Neuronal stem cell (in vitro differentiated cells): ENCODE measurements around the gene FAM174C.

Experiments used
- DNase-seq: peaks from one replicate; pipeline ENCODE4 v3.0.0-alpha.2; 2013; ENCODE audit warnings: low spot score
- H2AFZ ChIP-seq: one replicate; pipeline ENCODE4 v1.6.1; 2013; ENCODE audit warnings: mild to moderate bottlenecking, low read length, inconsistent platforms
- H2AK5ac ChIP-seq: 2 replicates; pipeline ENCODE4 v1.6.1; 2013; ENCODE audit warnings: low read depth, mild to moderate bottlenecking, inconsistent platforms, low read length, moderate library complexity, mixed read lengths
- H2BK120ac ChIP-seq: 2 replicates; pipeline ENCODE4 v1.6.1; 2013; ENCODE audit warnings: low read depth, mild to moderate bottlenecking, inconsistent platforms, low read length, moderate library complexity, mixed read lengths
- H2BK12ac ChIP-seq: one replicate; pipeline ENCODE4 v1.6.1; 2013; ENCODE audit warnings: low read length, inconsistent platforms
- H2BK15ac ChIP-seq: 2 replicates; pipeline ENCODE4 v1.6.1; 2013; ENCODE audit warnings: mild to moderate bottlenecking, low read length, inconsistent platforms, mixed read lengths
- H2BK5ac ChIP-seq: one replicate; pipeline ENCODE4 v1.6.1; 2013; ENCODE audit warnings: inconsistent platforms, mild to moderate bottlenecking, low read length, moderate library complexity
- H3K14ac ChIP-seq: one replicate; pipeline ENCODE4 v1.6.1; 2013; ENCODE audit warnings: low read length, inconsistent platforms
- H3K18ac ChIP-seq: 2 replicates; pipeline ENCODE4 v1.6.1; 2013; ENCODE audit warnings: low read length, inconsistent platforms
- H3K23ac ChIP-seq: 2 replicates; pipeline ENCODE4 v1.6.1; 2013; ENCODE audit warnings: low read depth, mild to moderate bottlenecking, mixed read lengths, low read length, inconsistent platforms; ENCODE audit not compliant: poor library complexity
- H3K27ac ChIP-seq: replicated peaks from 3 replicates; pipeline ENCODE4 v1.5.1; 2013; ENCODE audit warnings: low read length, inconsistent platforms
- H3K27me3 ChIP-seq, 3 experiments: 2 replicates each; pipeline ENCODE4 v1.6.1; 2013; ENCODE audit warnings: low read length in 3 of 3, mild to moderate bottlenecking in 2 of 3, inconsistent platforms in 1 of 3, low read depth in 1 of 3, mixed read lengths in 1 of 3, moderate library complexity in 1 of 3; ENCODE audit not compliant: control insufficient read depth in 3 of 3, insufficient read depth in 3 of 3
- H3K36me3 ChIP-seq, 2 donors: replicated peaks in 1 of 2; 2 replicates each; pipeline ENCODE4 v1.6.1; 2013; ENCODE audit warnings: low read length in 2 of 2; ENCODE audit not compliant: control insufficient read depth in 2 of 2, insufficient read depth in 2 of 2
- H3K4ac ChIP-seq: 2 replicates; pipeline ENCODE4 v1.6.1; 2013; ENCODE audit warnings: inconsistent platforms, mild to moderate bottlenecking, low read length, moderate library complexity
- H3K4me1 ChIP-seq, 2 donors: 1 replicate in 1 of 2; 2 replicates in 1 of 2; pipeline ENCODE4 v1.6.1; 2013; ENCODE audit warnings: low read length in 2 of 2, low read depth in 1 of 2; ENCODE audit not compliant: control insufficient read depth in 2 of 2, insufficient read depth in 1 of 2
- H3K4me2 ChIP-seq: one replicate; pipeline ENCODE4 v1.6.1; 2013; ENCODE audit warnings: mild to moderate bottlenecking, low read length, inconsistent platforms; ENCODE audit not compliant: insufficient read depth, poor library complexity, severe bottlenecking
- H3K4me3 ChIP-seq, 2 donors: 2 replicates each; pipeline ENCODE4 v1.5.1; 2013; ENCODE audit warnings: low read length in 2 of 2, mild to moderate bottlenecking in 2 of 2, inconsistent platforms in 1 of 2, moderate library complexity in 1 of 2
- H3K79me1 ChIP-seq: one replicate; pipeline ENCODE4 v1.6.1; 2013; ENCODE audit warnings: low read depth, mild to moderate bottlenecking, inconsistent platforms, low read length, moderate library complexity
- H3K9ac ChIP-seq: one replicate; pipeline ENCODE4 v1.6.1; 2013; ENCODE audit warnings: mild to moderate bottlenecking, low read depth, low read length, inconsistent platforms; ENCODE audit not compliant: poor library complexity
- H3K9me3 ChIP-seq, 2 donors: replicated peaks in 1 of 2; 2 replicates each; pipeline versions ENCODE3 to v1.6.1; 2013; ENCODE audit warnings: low read length in 2 of 2, mild to moderate bottlenecking in 2 of 2, inconsistent platforms in 1 of 2, low read depth in 1 of 2, mixed read lengths in 1 of 2, moderate library complexity in 1 of 2; ENCODE audit not compliant: control insufficient read depth in 2 of 2, insufficient read depth in 1 of 2
- H4K8ac ChIP-seq: one replicate; pipeline ENCODE4 v1.6.1; 2013; ENCODE audit warnings: low read depth, mild to moderate bottlenecking, inconsistent platforms, low read length, moderate library complexity
- H4K91ac ChIP-seq: one replicate; pipeline ENCODE4 v1.6.1; 2013; ENCODE audit warnings: low read length, low read depth, mild to moderate bottlenecking, inconsistent platforms; ENCODE audit not compliant: poor library complexity
- WGBS, 2 donors: extraction: QIAGEN DNeasy Blood & Tissue Kit; methylation state at CpG; one replicate each; pipeline ENCODE4 v1.1.7; 2013; ENCODE audit warnings: missing lambda C conversion rate in 2 of 2, mixed read lengths in 1 of 2; ENCODE audit not compliant: insufficient read length in 2 of 2, insufficient replicate concordance in 1 of 2; ENCODE audit errors: extremely low coverage in 2 of 2; 5-methylcytosine and 5-hydroxymethylcytosine counted together

The FAM174C gene

DNA sequence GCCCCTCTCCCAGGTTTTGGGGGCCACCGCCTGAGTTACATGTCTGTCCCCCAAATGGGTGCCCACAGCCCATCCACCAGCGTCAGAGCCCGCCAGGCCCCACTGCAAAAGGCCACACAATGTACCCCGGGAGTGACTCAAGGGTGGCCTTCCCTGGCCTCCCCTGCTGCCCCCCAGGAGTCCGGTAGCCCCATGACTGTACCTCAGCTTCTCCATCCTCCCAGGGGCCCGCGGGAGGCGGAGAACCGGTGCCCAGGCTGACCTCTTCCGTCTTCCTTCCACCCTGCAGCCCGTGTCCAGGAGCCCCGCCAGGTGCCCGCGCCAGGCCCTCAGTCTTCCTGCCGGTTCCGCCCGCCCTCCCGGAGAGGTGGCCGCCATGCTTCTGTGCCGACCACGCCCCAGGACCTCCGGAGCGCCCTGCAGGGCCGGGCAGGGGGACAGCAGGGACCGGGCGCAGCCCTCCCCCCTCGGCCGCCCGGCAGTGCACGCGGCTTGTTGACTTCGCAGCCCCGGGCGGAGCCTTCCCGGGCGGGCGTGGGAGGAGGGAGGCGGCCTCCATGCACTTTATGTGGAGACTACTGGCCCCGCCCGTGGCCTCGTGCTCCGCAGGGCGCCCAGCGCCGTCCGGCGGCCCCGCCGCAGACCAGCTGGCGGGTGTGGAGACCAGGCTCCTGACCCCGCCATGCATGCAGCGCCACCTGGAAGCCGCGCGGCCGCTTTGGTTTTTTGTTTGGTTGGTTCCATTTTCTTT lies 47.9 kb upstream of the FAM174C start:
- Histone ChIP-seq H3K9me3 (no peaks in the 10 kb centered on the region), H3K4me1 (no peaks in the 10 kb centered on the region), H3K23ac (peak overlapping the region; percentile 91), H3K14ac (no peak overlapping the region), H2AK5ac (no peak overlapping the region), H3K27me3 (no peaks in the 10 kb centered on the region), H3K9ac (no peak overlapping the region), H3K4me2 (no peak overlapping the region), H2BK12ac (no peak overlapping the region), H3K4ac (no peak overlapping the region), H2BK15ac (no peak overlapping the region), H3K36me3 (peaks cover 24 to 75% of the 10 kb centered on the region in 2 donors), H4K91ac (no peak overlapping the region), H3K79me1 (peaks cover 29% of the 10 kb centered on the region), H2BK5ac (peak overlapping the region; percentile 75), H3K4me3 (no peak overlapping the region), H3K27ac (no peak overlapping the region), H2BK120ac (no peak overlapping the region), H2AFZ (no peak overlapping the region), H3K18ac (no peak overlapping the region), H4K8ac (no peak overlapping the region)
- WGBS, 2 donors: no CpG with 5 or more reads among the region's 56 CpGs
- DNase-seq: no peak

DNA sequence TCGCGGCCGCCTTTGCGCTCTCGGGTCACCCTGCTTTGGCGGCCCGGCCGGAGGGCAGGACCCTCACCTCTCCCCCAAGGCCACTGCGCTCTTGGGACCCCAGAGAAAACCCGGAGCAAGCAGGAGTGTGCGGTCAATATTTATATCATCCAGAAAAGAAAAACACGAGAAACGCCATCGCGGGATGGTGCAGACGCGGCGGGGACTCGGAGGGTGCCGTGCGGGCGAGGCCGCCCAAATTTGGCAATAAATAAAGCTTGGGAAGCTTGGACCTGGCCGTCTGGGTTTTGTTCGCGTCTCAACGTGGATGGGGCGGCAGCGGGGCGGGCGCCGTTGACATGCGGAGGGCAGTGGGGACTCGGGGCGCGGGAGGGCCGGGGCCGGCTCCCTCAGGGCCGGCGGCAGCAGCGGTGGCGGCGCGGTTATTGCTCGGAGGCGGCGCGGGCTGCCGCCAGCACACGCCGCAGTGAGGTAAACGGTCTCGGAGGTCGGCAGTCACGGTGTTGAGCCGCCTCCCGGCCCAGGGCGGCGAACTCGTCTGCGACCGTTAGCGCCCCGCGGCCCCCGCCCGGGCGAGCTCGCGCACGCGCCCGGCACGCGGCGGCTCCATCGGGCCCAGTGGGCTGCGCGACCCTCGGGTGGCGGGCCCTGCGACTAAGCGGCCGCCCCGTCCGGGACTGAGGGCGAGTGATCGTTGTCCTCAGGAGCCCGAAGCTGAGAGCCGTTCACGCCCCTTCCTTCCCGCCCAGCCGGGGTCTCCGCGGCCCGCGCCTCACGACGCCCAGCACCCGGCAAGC lies 47.0 kb upstream of the FAM174C start:
- no peak overlapping the region for H2AFZ ChIP-seq
- no peak for DNase-seq
- H3K4ac ChIP-seq: no peak overlapping the region
- H3K36me3 ChIP-seq: peaks cover 27 to 75% of the 10 kb centered on the region in 2 donors
- H2BK12ac ChIP-seq: no peak overlapping the region
- H3K4me2 ChIP-seq: no peak overlapping the region
- no peak overlapping the region for H3K4me3 ChIP-seq
- H4K91ac ChIP-seq: peak overlapping the region; percentile 72
- no peak overlapping the region for H3K23ac ChIP-seq
- H2BK15ac ChIP-seq: no peak overlapping the region
- no peak overlapping the region for H3K18ac ChIP-seq
- no peak overlapping the region for H3K9ac ChIP-seq
- no peak overlapping the region for H3K14ac ChIP-seq
- H2BK120ac ChIP-seq: no peak overlapping the region
- H2BK5ac ChIP-seq: peak overlapping the region; percentile 5
- H3K9me3 ChIP-seq: no peaks in the 10 kb centered on the region
- H2AK5ac ChIP-seq: no peak overlapping the region
- H3K4me1 ChIP-seq: no peaks in the 10 kb centered on the region
- peaks cover 29% of the 10 kb centered on the region for H3K79me1 ChIP-seq
- H3K27ac ChIP-seq: no peak overlapping the region
- no CpG with 5 or more reads among the region's 100 CpGs for WGBS, 2 donors
- H3K27me3 ChIP-seq: no peaks in the 10 kb centered on the region
- H4K8ac ChIP-seq: no peak overlapping the region

DNA sequence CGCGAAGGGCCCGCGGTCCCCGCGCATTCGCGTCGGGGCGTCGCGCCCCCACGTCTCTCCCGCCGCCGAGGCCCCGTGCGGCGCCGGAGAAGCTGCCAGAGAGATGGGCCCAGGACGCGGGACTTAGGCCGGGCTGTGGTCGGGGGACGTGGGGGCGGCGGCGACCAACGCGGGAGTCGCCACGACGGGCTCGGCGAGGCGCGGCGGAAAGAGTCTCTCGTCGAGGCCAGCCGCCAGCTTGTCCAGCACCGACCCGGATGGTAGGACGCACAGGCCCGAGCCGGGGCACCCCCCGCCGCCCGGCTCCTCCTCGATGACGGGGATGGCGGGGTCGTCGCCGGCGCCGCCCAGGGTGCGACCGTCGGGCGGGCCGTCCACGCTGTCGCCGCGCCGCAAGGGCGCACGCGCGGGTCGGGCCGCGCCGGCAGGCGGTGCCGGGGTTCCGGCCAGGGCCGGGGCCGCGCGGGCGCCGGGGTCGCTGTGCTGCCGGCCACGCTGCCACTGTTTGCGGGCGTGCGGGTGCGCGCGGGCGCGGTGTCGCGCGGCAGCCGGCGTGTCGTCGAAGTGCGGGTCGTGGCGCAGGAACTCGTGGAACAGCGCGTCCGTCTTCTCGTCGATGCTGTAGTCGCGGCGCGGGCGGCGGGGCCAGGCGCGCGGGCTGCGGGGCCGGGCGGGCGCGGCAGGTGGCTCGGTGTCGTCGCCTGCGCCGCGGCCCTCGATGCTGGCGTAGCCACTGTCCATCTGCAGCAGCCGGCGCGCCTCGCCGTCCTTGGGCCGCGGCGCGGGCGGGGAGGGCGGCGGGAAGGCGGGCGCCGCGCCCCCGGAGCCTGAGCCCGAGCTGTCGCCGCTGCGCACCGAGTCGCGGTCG lies 46.0 kb upstream of the FAM174C start:
- Histone ChIP-seq H2BK120ac (no peak overlapping the region), H3K4me1 (no peaks in the 10 kb centered on the region), H3K79me1 (peaks cover 22% of the 10 kb centered on the region), H3K9me3 (no peaks in the 10 kb centered on the region), H3K14ac (no peak overlapping the region), H3K4me3 (no peak overlapping the region), H2BK5ac (no peak overlapping the region), H3K4ac (no peak overlapping the region), H3K23ac (no peak overlapping the region), H2AK5ac (no peak overlapping the region), H3K4me2 (no peak overlapping the region), H3K18ac (no peak overlapping the region), H4K91ac (no peak overlapping the region), H2AFZ (no peak overlapping the region), H3K36me3 (peaks cover 35 to 75% of the 10 kb centered on the region in 2 donors), H4K8ac (no peak overlapping the region), H2BK15ac (no peak overlapping the region), H3K27me3 (no peaks in the 10 kb centered on the region), H3K27ac (no peak overlapping the region), H2BK12ac (no peak overlapping the region), H3K9ac (no peak overlapping the region)
- WGBS, 2 donors: no CpG with 5 or more reads among the region's 158 CpGs
- no peak for DNase-seq
